GM12891 (cell line): ENCODE measurements around the gene FN3KRP.
"Not testable (repeated sequence)": the region's sequence is repeated elsewhere in the genome, so short reads cannot be mapped to it uniquely, and the experiment has no call there.

Experiments used
- DNase-seq: peaks from one replicate; pipeline ENCODE4 v3.0.0; 2011; ENCODE audit warnings: low spot score; ENCODE audit not compliant: insufficient read length
- FAIRE-seq: peaks from 2 replicates; lab custom pipeline; 2011; peaks lifted over from hg19 to GRCh38; lab: Jason Lieb, UNC
- PAX5 ChIP-seq: IDR thresholded peaks from 2 replicates; pipeline ENCODE4 v1.6.1; 2011; ENCODE audit warnings: low read length, moderate library complexity, mild to moderate bottlenecking; ENCODE audit not compliant: insufficient read depth, severe bottlenecking
- POLR2A ChIP-seq: IDR thresholded peaks from 2 replicates; pipeline ENCODE4 v1.6.1; 2011; ENCODE audit warnings: low read depth, low read length, control low read depth
- POLR2AphosphoS5 ChIP-seq: IDR thresholded peaks from 2 replicates; pipeline ENCODE4 v1.6.1; 2011; ENCODE audit warnings: low read depth, low read length, control low read depth
- POU2F2 ChIP-seq: IDR thresholded peaks from 2 replicates; pipeline ENCODE4 v1.6.1; 2011; ENCODE audit warnings: low read depth, mild to moderate bottlenecking, control low read depth, low read length, moderate library complexity
- SPI1 ChIP-seq: IDR thresholded peaks from 2 replicates; pipeline ENCODE4 v1.6.1; 2011; ENCODE audit warnings: low read depth, low read length, control low read depth
- TAF1 ChIP-seq: IDR thresholded peaks from 2 replicates; pipeline ENCODE4 v1.6.1; 2011; ENCODE audit warnings: low read depth, low read length, control low read depth

The FN3KRP gene

DNA sequence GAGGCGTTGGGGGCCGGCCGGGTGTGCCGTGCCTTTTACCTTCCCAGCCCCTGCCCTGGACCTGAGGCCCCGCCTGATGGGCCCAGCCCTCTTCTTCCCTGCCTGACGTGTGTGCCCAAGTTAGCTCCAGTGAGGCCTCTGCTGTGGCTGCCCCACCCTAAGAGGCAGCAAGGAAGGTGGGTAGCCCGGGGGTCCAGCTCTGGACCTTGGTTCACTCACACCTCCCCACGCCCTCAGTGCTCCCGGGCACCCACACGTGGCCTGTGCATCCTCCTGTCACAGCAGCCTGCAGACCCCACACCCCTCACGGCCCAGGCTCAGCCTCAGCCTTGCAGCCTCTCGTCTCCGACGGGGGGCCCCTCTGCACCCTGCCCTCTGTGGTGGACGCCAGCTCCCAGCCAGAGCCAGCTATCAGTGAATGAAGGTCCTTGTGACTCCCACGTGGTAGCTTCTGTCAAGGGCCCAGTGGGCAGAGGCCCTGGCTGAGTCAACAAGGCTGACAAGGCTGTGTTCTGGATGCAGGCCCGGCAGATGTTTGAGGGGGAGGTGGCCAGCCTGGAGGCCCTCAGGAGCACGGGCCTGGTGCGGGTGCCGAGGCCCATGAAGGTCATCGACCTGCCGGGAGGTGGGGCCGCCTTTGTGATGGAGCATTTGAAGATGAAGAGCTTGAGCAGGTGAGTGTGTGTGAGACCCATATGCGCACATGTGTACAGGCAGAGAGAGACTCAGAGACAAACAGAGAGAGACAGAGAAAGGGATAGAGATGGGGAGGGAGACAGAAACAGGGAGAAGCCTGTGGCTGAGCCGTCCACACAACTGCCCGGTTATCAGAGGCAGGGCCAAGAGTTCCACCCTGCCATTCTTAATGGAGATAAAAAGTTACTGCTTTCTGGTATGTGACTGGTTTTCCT, 21.7 kb downstream of the FN3KRP start:
- FAIRE-seq (no peak), DNase-seq (no peak)
- TF ChIP-seq SPI1 (no peak), TAF1 (no peak), POLR2AphosphoS5 (no peak), POLR2A (no peak), PAX5 (no peak)

DNA sequence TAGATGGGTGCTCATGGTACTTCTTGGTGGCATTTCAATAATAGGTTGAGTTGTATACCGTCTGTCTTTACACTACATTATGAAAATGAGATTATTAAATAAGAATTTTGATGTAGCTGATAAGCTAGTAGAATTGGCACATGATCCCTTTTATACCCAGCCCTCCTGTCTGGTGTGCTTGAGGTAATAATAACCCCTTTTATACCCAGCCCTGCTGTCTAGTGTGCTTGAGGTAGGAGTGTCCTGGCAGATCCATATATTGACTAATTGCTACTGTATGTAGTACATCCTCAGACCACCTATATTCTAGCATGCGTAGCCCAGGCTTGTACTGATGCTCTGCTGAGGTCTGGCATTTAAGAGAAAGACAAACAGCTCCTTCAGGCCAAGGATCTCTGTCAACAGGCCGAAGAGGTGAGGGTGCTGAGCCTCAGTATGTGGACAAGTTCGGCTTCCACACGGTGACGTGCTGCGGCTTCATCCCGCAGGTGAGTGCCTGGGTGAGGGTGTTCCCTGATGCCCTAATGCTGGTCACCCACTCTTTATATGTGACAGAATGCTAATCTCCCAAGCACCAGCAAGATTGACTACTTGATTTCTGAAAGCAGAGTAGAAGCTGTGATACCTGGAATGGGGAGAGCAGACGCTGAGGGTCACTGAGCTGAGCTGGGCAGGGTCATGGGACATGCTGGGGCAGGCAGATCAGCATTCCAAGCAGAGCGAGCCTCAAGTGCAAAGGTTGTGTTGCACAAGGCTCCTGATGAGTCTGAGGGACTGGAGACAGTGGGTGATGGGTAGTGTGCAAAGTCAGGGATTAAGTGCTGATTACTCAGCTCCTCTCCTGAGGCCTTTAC, 24.6 kb downstream of the FN3KRP start:
- DNase-seq (no peak), FAIRE-seq (no peak)
- TF ChIP-seq TAF1 = no peak
- no peak for TF ChIP-seq SPI1
- TF ChIP-seq POLR2AphosphoS5 = no peak
- TF ChIP-seq POU2F2 = no peak
- no peak for TF ChIP-seq PAX5
- TF ChIP-seq POLR2A = no peak

DNA sequence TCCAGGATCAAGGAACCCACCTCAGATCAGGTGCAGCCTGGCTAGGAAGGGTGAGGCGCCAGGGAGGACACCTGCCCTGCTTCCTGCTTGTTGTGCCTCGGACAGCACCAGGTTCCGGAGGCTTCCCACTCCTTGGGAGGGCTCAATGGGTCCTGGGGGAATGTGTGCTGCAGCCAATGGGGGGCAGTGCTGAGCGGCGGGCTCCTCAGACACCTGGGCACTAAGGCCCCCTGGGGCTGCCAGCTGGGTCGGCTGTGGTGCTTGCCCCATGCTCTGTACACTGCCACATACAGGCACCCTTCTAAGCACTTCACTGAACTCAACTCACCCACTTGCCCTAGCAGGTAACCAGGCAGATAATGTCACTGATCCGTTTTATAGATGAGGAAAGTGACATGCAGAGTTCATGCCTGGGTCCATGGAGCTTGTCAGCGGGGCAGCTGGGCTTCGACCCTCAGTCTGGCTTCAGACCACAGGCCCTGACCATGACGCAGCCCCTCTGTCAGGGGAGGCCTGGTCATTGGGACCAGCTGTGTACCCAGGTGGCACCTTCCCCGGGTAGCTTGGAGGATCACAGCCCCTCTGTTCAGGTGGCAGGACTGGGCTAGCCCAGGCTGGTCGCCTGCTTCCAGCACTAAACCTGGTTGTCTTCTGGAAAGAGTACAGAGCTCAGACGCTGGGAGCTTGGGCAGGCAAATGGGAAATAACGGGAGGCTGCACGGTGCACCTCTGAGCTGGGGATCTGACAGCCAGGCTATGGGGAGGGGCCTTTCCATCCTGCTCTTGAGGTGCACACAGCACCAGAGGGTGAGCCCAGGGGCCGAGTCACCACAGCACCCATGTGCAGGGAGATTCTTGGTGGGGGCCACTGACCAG, 27.1 kb downstream of the FN3KRP start:
- no peak for DNase-seq
- TF ChIP-seq TAF1 = no peak
- TF ChIP-seq POLR2AphosphoS5 = no peak
- no peak for TF ChIP-seq PAX5
- no peak for TF ChIP-seq POU2F2
- TF ChIP-seq POLR2A = no peak
- TF ChIP-seq SPI1 = no peak
- FAIRE-seq = no peak

DNA sequence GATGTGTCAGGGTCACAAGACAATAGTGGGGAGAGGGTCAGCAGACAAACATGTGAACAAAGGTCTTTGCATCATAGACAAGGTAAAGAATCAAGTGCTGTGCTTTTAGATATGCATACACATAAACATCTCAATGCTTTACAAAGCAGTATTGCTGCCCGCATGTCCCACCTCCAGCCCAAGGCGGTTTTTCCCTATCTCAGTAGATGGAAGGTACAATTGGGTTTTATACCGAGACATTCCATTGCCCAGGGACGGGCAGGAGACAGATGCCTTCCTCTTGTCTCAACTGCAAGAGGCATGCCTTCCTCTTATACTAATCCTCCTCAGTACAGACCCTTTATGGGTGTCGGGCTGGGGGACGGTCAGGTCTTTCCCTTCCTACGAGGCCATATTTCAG, 28.2 kb downstream of the FN3KRP start:
- not testable (repeated sequence) for FAIRE-seq, DNase-seq

DNA sequence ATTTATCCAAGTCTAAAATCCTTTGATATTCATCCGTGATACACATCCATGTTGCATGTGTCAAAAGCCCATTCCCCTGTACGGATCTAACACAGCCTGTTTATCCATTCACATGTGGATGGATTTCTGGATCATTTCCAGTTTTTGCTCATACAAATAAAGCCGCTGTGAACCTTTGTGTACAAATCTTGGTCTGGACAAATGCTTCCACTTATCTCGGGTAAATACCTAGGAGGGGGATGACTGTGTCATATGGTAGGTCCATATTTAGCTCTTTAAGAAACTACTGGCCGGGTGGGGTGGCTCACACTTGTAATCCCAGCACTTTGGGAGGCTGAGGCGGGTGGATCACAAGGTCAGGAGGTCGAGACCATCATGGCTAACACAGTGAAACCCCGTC, 29.0 kb downstream of the FN3KRP start:
- TF ChIP-seq PAX5 (no peak), POU2F2 (no peak), POLR2AphosphoS5 (no peak), SPI1 (no peak), TAF1 (no peak), POLR2A (no peak)
- FAIRE-seq (no peak), DNase-seq (no peak)

DNA sequence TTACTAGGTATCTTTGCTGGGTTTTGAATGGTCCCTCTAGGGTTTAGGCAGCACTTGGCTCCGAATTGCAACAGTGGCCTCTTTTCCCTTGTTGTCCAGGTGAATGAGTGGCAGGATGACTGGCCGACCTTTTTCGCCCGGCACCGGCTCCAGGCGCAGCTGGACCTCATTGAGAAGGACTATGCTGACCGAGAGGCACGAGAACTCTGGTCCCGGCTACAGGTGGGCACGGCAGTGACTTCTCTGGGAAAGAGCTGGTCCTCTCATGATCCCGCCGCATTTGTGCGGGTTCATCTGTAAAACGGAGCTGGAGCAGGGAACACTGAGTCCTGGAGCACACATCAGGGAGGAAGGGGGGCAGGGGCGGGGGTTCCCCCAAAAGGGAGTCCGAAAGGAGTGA, 32.2 kb downstream of the FN3KRP start:
- FAIRE-seq (no peak), DNase-seq (no peak)
- no peak for TF ChIP-seq TAF1
- no peak for TF ChIP-seq POLR2A

DNA sequence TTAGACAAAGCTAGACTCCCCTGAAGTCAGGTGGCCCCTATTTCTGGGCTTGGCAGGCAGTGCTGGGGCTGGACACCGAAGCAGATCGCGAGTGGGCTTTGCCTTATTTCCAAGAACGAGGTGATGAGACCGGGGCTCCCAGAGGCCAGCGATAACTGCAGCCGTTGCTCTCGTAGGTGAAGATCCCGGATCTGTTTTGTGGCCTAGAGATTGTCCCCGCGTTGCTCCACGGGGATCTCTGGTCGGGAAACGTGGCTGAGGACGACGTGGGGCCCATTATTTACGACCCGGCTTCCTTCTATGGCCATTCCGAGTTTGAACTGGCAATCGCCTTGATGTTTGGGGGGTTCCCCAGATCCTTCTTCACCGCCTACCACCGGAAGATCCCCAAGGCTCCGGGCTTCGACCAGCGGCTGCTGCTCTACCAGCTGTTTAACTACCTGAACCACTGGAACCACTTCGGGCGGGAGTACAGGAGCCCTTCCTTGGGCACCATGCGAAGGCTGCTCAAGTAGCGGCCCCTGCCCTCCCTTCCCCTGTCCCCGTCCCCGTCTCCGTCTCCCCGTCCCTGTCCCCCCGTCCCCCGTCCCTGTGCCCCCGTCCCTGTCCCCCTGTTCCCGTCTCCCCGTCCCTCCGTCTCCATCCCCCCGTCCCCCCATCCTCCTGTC, 33.9 kb downstream of the FN3KRP start:
- FAIRE-seq (no peak), DNase-seq (no peak)
- TF ChIP-seq POLR2AphosphoS5 (no peak), SPI1 (no peak), POU2F2 (no peak), PAX5 (no peak), TAF1 (no peak), POLR2A (no peak)

DNA sequence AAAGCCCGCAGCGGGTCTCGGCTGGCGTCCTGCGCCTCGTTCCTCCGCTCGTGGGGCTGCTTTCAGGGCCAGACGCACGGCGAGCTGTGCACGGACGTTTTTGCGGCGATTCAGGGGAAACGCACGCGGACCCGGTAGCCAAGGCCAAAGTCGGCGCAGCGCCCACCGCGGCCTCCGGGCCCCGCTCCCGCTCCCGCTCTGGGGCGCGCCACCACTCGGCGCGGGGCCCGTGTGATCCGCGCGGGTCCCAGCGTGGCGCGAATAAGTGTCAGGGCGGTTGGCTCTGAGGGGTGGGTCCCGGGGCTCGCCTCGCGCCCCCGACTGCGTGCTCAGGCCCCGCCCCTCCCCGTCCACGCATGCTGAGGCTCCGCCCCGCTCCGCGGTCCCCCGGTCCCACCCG, 34.7 kb downstream of the FN3KRP start:
- FAIRE-seq (no peak), DNase-seq (no peak)
- TF ChIP-seq POLR2A = no peak
- no peak for TF ChIP-seq POLR2AphosphoS5
- TF ChIP-seq TAF1 = no peak
- no peak for TF ChIP-seq PAX5
- TF ChIP-seq POU2F2 = no peak
- TF ChIP-seq SPI1 = no peak
